ENCODE results near the gene CHST7.

The CHST7 gene

DNA sequence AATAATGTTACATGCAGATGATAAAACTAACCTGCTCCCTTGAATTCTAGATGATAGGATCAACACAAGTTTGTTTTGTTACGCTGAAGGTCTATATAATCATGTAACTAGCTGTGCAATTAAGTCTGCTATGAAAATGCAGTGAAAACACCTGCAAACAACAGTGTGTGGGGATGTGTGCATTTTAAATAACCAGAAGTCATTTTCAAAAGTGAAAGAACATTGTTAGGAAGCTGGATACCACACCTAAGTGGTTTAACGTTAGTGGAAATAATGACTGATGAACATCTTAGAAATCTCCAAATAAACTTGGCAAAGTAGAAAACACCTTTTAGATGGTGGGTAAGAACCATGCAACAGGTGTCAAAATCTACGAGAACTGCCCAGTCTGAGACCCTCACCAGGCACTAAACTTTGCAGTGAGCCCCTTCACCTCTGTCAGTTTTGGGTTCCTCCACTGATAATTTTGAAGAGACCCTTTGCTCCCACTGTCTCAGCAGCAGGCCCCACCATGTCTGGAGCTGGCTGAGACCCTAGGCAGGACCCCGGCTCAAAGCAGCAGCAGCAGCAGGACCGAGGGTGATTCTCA lies 36.6 kb downstream of the CHST7 start:
- Histone ChIP-seq H3K9me3 (ENCODE audit: control insufficient read depth, insufficient read depth, low read length) (no peaks in the 10 kb centered on the region), H3K4me1 (ENCODE audit: insufficient read depth, low read length) (no peaks in the 10 kb centered on the region), H3K9ac (ENCODE audit: low read depth, low read length) (no peak overlapping the region), H3K36me3 (ENCODE audit: insufficient read depth, low read length) (no peaks in the 10 kb centered on the region; the same call in 1 of the 2 replicates)

GRCh38 chrX:46611658-46612362 lies 38.2 kb downstream of the CHST7 start:
- H3K9ac ChIP-seq (ENCODE audit: low read depth, low read length) = no peak overlapping the region
- no peaks in the 10 kb centered on the region for H3K4me1 ChIP-seq (ENCODE audit: insufficient read depth, low read length)
- H3K36me3 ChIP-seq (ENCODE audit: insufficient read depth, low read length) = no peaks in the 10 kb centered on the region; the same call in 1 of the 2 replicates
- H3K9me3 ChIP-seq (ENCODE audit: control insufficient read depth, insufficient read depth, low read length) = no peaks in the 10 kb centered on the region

GRCh38 chrX:46617906-46618305 lies 44.3 kb downstream of the CHST7 start:
- peaks cover 2% of the 10 kb centered on the region; the same call in 1 of the 2 replicates for H3K4me1 ChIP-seq (ENCODE audit: insufficient read depth, low read length)
- no peak overlapping the region for H3K9ac ChIP-seq (ENCODE audit: low read depth, low read length)
- peaks cover 6% of the 10 kb centered on the region; the same call in 1 of the 2 replicates for H3K9me3 ChIP-seq (ENCODE audit: control insufficient read depth, insufficient read depth, low read length)
- H3K36me3 ChIP-seq (ENCODE audit: insufficient read depth, low read length) = peaks cover 8% of the 10 kb centered on the region; the same call in 1 of the 2 replicates

DNA sequence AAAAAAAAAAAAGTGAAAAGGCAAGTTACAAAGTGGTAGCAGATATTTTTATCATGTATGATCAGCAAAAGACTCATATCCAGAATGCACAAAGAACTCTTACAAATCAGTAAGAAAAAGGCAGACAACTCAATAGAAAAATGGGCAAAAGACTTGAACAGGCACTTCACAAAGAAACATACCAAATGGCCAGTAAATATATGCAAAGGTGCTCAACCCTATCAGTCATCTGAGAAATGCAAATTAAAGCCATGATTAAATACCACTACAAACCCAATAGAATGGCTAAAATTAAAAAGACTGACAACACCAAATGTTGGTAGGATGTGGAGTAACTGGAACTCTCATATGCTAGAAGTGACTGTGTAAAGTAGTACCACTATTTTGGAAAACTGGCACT lies 45.4 kb downstream of the CHST7 start:
- H3K36me3 ChIP-seq (ENCODE audit: insufficient read depth, low read length) = peaks cover 8% of the 10 kb centered on the region; the same call in 1 of the 2 replicates

DNA sequence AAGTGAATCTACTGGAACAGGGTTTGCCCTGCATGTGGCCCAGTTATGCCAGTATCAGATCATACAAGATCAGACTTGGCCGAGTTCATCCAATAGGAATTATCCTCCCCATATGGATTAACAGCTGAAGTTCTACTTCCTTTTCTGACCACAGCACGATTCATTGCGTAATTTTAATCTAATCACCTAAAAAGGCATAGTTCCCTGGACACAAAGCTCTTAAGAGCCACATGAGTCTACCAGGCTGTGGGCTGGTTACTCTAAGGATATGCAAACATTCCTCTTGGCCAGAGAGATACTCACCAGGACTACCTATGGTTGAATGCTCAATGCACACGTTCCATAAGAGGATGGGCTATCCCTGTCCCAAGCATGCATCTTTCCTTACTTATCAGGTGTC lies 46.9 kb downstream of the CHST7 start:
- peaks cover 6% of the 10 kb centered on the region; the same call in 1 of the 2 replicates for H3K4me1 ChIP-seq (ENCODE audit: insufficient read depth, low read length)
- H3K36me3 ChIP-seq (ENCODE audit: insufficient read depth, low read length) = peaks cover 8% of the 10 kb centered on the region; the same call in 1 of the 2 replicates
- peaks cover 6% of the 10 kb centered on the region; the same call in 1 of the 2 replicates for H3K9me3 ChIP-seq (ENCODE audit: control insufficient read depth, insufficient read depth, low read length)
- H3K9ac ChIP-seq (ENCODE audit: low read depth, low read length) = no peak overlapping the region

More for the DNA sequence above, 45.4 kb downstream of the CHST7 start:
- peaks cover 6% of the 10 kb centered on the region; the same call in 1 of the 2 replicates for H3K4me1 ChIP-seq (ENCODE audit: insufficient read depth, low read length)
- H3K9me3 ChIP-seq (ENCODE audit: control insufficient read depth, insufficient read depth, low read length) = peaks cover 6% of the 10 kb centered on the region; the same call in 1 of the 2 replicates
- no peak overlapping the region for H3K9ac ChIP-seq (ENCODE audit: low read depth, low read length)

DNA sequence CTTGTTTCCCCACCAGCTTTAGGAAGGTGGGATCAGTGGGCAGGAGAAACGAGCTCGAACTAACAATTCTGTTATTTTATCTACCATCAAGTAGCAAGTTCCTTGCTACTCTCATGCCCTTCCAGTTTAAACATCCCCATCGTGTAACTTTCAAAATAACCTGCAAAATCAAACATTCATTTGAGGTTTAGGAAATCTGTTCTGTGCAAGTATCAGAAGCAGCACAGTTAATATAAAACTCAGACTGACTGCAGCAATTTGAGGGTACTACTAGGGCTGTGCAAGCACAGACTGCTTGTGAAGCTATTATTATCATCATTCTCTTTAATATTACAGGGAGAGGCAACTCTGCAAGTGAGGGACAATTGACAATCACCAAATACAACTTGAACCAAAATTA lies 48.0 kb downstream of the CHST7 start:
- Histone ChIP-seq H3K9me3 (ENCODE audit: control insufficient read depth, insufficient read depth, low read length) (peaks cover 6% of the 10 kb centered on the region; the same call in 1 of the 2 replicates), H3K36me3 (ENCODE audit: insufficient read depth, low read length) (peaks cover 8% of the 10 kb centered on the region; the same call in 1 of the 2 replicates), H3K4me1 (ENCODE audit: insufficient read depth, low read length) (peaks cover 6% of the 10 kb centered on the region; the same call in 1 of the 2 replicates), H3K9ac (ENCODE audit: low read depth, low read length) (no peak overlapping the region)

- Histone ChIP-seq H3K9ac (ENCODE audit: low read depth, low read length) (no peak overlapping the region), H3K36me3 (ENCODE audit: insufficient read depth, low read length) (peaks cover 10% of the 10 kb centered on the region; the same call in 1 of the 2 replicates), H3K9me3 (ENCODE audit: control insufficient read depth, insufficient read depth, low read length) (0 out of 2 replicates have a peak, but pooled peaks cover 2% of the 10 kb centered on the region), H3K4me1 (ENCODE audit: insufficient read depth, low read length) (peaks cover 20% of the 10 kb centered on the region)
Measured at GRCh38 chrX:46624090-46624786, 50.7 kb downstream of the CHST7 start.

DNA sequence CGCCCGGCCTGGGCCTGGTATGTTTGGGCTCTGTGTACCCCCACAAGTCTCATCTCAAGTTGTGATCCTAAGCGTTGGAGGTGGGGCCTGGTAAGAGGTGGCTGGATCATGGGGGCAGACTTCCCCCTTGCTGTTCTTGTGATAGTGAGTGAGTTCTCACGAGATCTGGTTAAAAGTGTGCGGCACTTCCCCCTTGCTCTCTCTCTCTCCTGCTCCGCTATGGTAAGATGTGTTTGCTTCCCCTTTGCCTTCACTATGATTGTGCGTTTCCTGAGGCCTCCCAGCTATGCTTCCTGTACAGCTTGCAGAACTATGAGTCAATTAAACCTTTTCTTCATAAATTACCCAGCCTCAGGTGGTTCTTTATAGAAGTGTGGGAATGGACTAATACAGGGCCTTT lies 53.0 kb downstream of the CHST7 start:
- Histone ChIP-seq H3K4me1 (ENCODE audit: insufficient read depth, low read length) (peaks cover 20% of the 10 kb centered on the region), H3K36me3 (ENCODE audit: insufficient read depth, low read length) (0 out of 2 replicates have a peak, but pooled peaks cover 2% of the 10 kb centered on the region), H3K9me3 (ENCODE audit: control insufficient read depth, insufficient read depth, low read length) (no peaks in the 10 kb centered on the region), H3K9ac (ENCODE audit: low read depth, low read length) (no peak overlapping the region)

DNA sequence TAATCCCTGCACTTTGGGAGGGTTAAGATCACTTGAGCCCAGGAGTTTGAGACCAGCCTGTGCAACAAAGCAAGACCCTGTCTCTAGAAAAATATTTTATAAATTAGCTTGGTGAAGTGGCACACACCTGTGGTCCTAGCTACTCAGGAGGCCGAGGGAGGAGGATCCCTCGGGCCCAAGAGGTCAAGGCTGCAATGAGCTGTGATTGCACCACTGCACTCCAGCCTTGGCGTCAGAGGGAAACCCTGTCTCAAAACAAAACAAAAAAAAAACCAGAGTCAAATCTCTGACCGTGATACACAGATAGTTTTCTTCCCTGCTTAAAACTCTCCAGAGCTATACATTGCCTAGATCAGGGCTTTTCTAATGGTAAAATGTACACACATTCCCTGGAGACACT lies 53.5 kb downstream of the CHST7 start:
- no peak overlapping the region for H3K9ac ChIP-seq (ENCODE audit: low read depth, low read length)
- no peaks in the 10 kb centered on the region for H3K9me3 ChIP-seq (ENCODE audit: control insufficient read depth, insufficient read depth, low read length)
- peaks cover 20% of the 10 kb centered on the region for H3K4me1 ChIP-seq (ENCODE audit: insufficient read depth, low read length)
- 0 out of 2 replicates have a peak, but pooled peaks cover 2% of the 10 kb centered on the region for H3K36me3 ChIP-seq (ENCODE audit: insufficient read depth, low read length)

- H3K9me3 ChIP-seq (ENCODE audit: control insufficient read depth, insufficient read depth, low read length) = no peaks in the 10 kb centered on the region
- peaks cover 18% of the 10 kb centered on the region for H3K4me1 ChIP-seq (ENCODE audit: insufficient read depth, low read length)
- H3K36me3 ChIP-seq (ENCODE audit: insufficient read depth, low read length) = 0 out of 2 replicates have a peak, but pooled peaks cover 2% of the 10 kb centered on the region
- no peak overlapping the region for H3K9ac ChIP-seq (ENCODE audit: low read depth, low read length)
Measured at GRCh38 chrX:46627711-46628419, 54.3 kb downstream of the CHST7 start.

DNA sequence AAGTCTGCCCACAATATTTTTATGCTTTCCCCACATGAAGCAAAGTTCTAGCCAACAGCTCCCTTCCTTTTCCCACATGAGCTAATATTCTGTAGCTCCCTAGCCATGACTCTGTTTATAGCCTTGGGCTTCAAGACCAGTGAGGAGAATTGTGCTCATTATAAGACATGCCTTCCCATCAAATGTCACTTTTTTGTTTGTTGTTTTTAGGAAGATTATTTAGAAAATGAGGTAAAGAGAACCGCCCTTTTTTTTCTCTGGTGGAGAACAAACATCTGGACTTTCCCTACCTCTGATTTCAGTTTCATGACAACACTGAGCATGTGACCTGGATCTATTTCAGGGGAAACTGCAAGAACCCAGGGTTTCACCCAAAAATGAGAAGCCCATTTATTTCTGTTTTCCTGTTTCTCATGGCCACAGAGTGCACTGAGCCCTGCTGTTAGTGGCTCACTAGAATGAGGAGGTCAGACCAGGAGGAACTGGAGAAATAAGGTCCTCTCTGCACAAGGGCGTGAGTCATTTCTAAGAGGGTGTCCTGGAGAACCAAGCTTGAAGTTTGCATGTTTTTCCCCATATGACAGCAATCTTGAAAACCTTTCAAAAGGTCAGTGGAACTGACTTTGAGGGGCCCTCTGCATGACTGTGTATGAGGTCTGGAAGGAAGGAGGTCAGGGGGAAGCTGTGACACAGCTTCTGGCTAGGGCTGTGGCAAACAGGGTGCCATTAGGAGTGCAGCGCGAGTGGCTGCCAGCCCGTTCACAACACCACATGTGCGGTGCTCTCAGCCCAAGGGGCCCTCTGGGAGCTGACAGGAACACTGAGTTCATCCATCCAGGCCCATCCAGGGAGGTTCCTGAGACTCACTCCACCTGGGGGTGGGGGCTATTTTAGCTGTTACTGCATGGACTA lies 55.2 kb downstream of the CHST7 start:
- Histone ChIP-seq H3K9ac (ENCODE audit: low read depth, low read length) (no peak overlapping the region), H3K9me3 (ENCODE audit: control insufficient read depth, insufficient read depth, low read length) (no peaks in the 10 kb centered on the region), H3K4me1 (ENCODE audit: insufficient read depth, low read length) (peaks cover 14% of the 10 kb centered on the region), H3K36me3 (ENCODE audit: insufficient read depth, low read length) (0 out of 2 replicates have a peak, but pooled peaks cover 2% of the 10 kb centered on the region)

DNA sequence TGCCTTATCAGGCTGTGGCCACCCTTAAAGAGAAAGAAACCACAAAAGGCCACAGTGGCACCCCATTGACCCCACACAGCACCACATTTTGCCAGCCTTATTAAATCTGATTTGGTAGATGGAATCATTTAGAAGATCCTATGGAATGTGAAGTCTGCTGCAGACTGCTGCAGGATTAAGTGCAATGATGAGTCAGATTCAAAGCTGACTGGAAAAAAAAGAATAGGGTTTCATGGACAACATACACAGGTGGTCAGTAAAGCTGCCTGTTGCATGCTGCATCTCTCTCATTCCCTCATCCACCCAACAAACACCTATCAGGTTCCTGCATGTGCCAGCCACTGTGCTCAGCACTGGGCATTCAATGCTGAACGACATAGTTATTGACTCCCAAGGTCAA lies 56.6 kb downstream of the CHST7 start:
- Histone ChIP-seq H3K36me3 (ENCODE audit: insufficient read depth, low read length) (0 out of 2 replicates have a peak, but pooled peaks cover 2% of the 10 kb centered on the region), H3K9ac (ENCODE audit: low read depth, low read length) (no peak overlapping the region), H3K9me3 (ENCODE audit: control insufficient read depth, insufficient read depth, low read length) (no peaks in the 10 kb centered on the region), H3K4me1 (ENCODE audit: insufficient read depth, low read length) (peaks cover 14% of the 10 kb centered on the region)

DNA sequence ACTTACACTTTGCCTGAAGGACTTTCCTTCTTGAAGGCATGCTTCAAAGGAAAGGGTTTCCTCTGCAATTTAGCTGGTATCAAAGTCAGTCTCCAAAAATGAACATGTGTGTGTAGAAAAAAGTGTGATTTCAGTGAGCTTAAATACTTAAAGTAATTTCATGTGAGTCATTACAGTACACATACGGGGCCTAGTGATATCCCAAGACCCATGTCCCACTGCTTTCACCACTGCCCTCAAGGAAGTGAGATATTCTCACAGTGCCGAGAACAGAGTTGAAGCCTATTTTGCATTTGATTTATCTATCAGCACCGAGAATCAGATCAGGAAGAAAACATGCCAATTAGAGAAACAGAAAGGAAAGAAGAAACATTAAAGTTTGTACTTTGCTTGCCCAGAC lies 61.0 kb downstream of the CHST7 start:
- Histone ChIP-seq H3K9me3 (ENCODE audit: control insufficient read depth, insufficient read depth, low read length) (no peaks in the 10 kb centered on the region), H3K9ac (ENCODE audit: low read depth, low read length) (no peak overlapping the region), H3K36me3 (ENCODE audit: insufficient read depth, low read length) (no peaks in the 10 kb centered on the region), H3K4me1 (ENCODE audit: insufficient read depth, low read length) (no peaks in the 10 kb centered on the region)
